Stimulated activated effector memory CD8-positive, alpha-beta T cell treated with anti-CD3 and anti-CD28 coated beads, Interleukin-12 subunit alpha, Interleukin-12 subunit beta, amount 100 ng/mL, for 72 hours (primary cell): ENCODE measurements around the gene TOMM7.
"Not testable (repeated sequence)": the region's sequence is repeated elsewhere in the genome, so short reads cannot be mapped to it uniquely, and the experiment has no call there.

Experiments used
- ATAC-seq: fragments of 150-1000 bp; cut with Tn5 transposase; 2 replicates; pipeline ENCODE4 v1.10.0; 2021
- DNase-seq, 2 donors: peaks; one replicate each; pipeline ENCODE4 v3.0.0; 2021 to 2022; ENCODE audit warnings: low spot score in 2 of 2
- H3K27ac Mint-ChIP-seq: one replicate; pipeline ENCODE4 v1.8.0; 2022; ENCODE audit warnings: mild to moderate bottlenecking, mixed read lengths
- H3K36me3 Mint-ChIP-seq: one replicate; pipeline ENCODE4 v1.8.0; 2022; ENCODE audit warnings: mild to moderate bottlenecking, mixed read lengths
- H3K4me1 Mint-ChIP-seq: one replicate; pipeline ENCODE4 v1.8.0; 2022; ENCODE audit warnings: mixed read lengths
- H3K4me3 Mint-ChIP-seq: one replicate; pipeline ENCODE4 v1.8.0; 2022; ENCODE audit warnings: mild to moderate bottlenecking, mixed read lengths
- H3K9me3 Mint-ChIP-seq: one replicate; pipeline ENCODE4 v1.8.0; 2022; ENCODE audit warnings: mixed read lengths

TOMM7 gene

DNA sequence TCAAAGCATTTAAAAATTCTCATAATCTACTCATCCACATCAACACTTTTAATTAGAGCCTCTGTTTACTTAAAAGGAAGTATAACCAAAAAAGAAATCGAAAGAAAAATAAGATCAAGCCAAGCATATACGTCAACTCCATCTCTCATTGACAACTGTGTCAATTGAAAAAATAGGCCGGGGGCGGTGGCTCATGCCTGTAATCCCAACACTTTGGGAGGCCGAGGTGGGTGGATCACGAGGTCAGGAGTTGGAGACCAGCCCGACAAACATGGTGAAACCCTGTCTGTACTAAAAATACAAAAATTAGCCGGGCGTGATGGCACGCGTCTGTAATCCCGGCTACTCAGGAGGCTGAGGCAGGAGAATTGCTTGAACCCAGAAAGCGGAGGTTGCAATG lies 32.0 kb downstream of the TOMM7 start:
- H3K9me3 Mint-ChIP-seq, H3K27ac Mint-ChIP-seq, ATAC-seq, DNase-seq, H3K36me3 Mint-ChIP-seq, H3K4me1 Mint-ChIP-seq, H3K4me3 Mint-ChIP-seq: not testable (repeated sequence)

DNA sequence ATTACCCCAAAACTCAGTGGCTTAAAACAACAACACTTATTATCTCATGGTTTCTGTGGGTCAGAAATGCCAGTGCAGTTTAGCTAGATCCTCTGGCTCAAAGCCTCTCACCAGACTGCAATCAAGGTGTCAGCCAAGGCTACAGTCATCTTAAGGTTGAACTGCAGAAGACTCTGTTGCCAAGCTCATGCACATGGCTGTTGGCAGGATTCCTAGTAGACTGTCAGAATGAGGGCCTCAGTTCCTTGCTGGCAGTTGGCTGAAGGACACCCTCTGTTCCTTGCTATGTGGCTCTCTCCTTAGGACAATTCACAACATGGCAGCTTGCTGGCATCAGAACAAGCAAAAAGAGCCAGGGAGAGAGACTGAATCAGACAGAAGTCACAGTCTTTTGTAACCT lies 34.7 kb downstream of the TOMM7 start:
- Mint-ChIP-seq H3K9me3 (no peaks in the 10 kb centered on the region), H3K4me3 (no peak overlapping the region), H3K27ac (no peak overlapping the region), H3K4me1 (no peaks in the 10 kb centered on the region), H3K36me3 (no peaks in the 10 kb centered on the region)
- DNase-seq (no peak), ATAC-seq (no peak)

DNA sequence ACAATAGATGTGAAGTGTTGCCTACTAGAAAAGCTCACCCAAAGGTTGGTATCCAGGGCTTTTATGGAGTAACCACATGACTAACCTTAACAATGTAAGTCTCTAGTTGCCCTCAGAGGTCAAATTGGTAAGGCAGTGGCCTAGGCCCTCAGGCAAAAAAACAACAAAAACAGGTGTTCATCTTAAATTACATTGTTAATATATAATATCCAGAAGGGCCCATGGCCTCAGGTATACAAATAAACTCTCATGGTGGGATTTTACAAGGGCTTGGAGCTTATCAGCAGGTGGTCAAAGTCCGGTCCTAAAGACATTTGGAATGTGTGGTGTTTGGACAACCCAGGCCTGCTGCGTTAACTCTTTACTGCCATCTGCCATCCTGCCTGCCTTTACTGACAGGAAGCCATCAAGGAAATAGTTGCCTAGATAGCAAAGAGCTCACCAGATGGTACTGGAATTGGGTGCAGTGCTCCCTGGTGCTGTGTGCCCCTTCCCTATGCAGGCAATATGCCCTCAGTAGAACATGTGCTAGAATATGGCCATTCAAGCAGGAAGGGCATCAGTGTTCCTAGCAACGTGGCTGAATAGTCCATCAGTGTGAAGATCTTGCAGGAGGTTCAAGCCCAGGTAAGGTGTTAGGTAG lies 36.2 kb downstream of the TOMM7 start:
- H3K27ac Mint-ChIP-seq: no peak overlapping the region
- DNase-seq (no peak), ATAC-seq (no peak)
- no peaks in the 10 kb centered on the region for H3K9me3 Mint-ChIP-seq
- H3K4me3 Mint-ChIP-seq: no peak overlapping the region
- no peaks in the 10 kb centered on the region for H3K4me1 Mint-ChIP-seq
- H3K36me3 Mint-ChIP-seq: no peaks in the 10 kb centered on the region

DNA sequence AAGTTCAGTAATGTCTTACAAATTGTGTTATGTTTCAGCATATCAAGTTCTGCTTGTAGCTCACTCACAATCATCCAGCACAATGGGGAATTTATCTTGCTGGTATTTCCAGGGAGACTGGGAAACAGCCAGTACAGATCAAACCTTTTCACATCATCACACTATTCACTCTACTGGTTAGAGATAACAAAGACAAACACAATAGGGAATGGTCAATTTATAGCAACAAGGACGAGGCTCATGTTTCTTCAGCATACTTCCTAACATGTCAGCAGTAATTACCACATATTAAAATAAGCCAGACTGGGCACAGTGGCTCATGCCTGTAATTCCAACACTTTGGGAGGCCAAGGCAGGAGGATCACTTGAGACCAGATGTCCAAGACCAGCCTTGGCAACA lies 38.3 kb downstream of the TOMM7 start:
- no peaks in the 10 kb centered on the region for H3K9me3 Mint-ChIP-seq
- DNase-seq (no peak), ATAC-seq (no peak)
- no peak overlapping the region for H3K4me3 Mint-ChIP-seq
- H3K36me3 Mint-ChIP-seq: no peaks in the 10 kb centered on the region
- H3K27ac Mint-ChIP-seq: no peak overlapping the region
- H3K4me1 Mint-ChIP-seq: no peaks in the 10 kb centered on the region

DNA sequence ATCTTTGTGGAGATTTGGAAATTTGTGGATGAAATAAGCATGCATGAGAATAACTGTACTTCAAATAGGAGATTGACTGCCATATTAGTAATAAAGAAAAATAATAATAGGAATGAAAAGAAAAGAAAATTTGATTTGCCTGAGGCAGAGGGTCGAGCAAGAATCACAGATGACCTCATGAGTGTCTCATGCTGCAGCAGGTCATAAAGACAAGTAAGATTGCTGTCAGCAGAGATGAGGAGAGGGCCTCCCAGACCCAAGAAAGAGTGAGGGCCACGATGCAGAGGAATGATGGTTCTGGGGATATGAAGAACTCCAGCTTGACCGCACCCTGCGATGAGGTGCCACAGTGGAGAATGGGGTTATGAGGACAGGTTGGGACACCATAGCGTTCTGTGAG lies 39.2 kb downstream of the TOMM7 start:
- Mint-ChIP-seq H3K4me3 (no peak overlapping the region), H3K36me3 (no peaks in the 10 kb centered on the region), H3K27ac (no peak overlapping the region), H3K4me1 (no peaks in the 10 kb centered on the region), H3K9me3 (no peaks in the 10 kb centered on the region)
- DNase-seq: no peak
- no peak for ATAC-seq

DNA sequence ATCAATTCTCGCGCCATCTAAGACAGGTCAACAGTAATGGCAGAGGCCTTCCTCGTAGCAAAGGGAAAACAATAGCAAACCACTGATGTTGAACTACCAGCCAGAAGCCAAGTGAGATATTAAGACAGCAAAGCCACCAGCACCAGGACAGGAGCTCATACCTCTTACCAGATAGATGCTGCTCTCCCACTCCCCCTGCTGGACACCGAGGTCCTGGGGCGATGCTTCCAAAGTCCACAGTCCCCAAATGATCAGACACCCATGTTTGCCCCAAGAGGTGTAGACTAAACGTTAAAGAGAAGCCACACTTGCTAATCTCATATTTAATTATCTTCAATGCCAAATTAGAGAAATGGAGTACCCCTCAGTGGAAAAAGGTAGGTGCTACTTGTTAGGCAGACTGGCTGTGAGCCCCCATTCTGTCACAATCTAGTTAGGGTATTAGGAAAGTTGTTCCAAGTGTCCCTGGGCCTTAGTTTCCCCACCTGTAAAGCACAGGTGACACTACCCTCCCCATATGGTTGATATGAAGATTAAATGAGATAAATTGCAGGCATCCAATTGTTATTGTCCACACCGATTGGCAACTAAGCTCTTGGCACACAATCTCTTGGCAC lies 39.9 kb downstream of the TOMM7 start:
- H3K27ac Mint-ChIP-seq: no peak overlapping the region
- DNase-seq (peak; percentile 54 to 86), ATAC-seq (peak; percentile 88)
- no peak overlapping the region for H3K4me3 Mint-ChIP-seq
- no peaks in the 10 kb centered on the region for H3K9me3 Mint-ChIP-seq
- no peaks in the 10 kb centered on the region for H3K36me3 Mint-ChIP-seq
- H3K4me1 Mint-ChIP-seq: no peaks in the 10 kb centered on the region

DNA sequence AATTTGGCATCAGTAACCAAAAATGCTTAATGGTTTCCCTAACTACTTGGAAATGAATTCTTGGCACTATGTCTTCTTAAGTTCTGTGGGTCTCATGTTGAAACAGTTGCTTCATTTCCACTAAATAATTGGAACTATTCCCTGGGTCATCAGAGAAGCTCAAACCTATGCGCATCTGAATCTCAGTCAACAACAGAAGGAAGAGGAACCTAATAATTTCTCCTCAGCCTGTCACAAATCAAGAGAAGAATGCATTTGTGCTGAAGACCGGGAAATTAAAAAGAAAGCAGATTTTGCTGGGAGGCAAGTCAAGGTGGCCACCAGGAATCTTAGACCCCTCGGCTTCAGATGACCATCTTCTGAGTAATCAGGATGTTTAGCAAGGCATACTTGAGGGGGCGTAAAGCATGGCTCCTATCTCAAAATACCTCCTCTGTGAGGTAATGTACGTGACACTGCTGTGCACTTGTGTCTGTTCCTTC lies 41.4 kb downstream of the TOMM7 start:
- no peak overlapping the region for H3K4me3 Mint-ChIP-seq

DNA sequence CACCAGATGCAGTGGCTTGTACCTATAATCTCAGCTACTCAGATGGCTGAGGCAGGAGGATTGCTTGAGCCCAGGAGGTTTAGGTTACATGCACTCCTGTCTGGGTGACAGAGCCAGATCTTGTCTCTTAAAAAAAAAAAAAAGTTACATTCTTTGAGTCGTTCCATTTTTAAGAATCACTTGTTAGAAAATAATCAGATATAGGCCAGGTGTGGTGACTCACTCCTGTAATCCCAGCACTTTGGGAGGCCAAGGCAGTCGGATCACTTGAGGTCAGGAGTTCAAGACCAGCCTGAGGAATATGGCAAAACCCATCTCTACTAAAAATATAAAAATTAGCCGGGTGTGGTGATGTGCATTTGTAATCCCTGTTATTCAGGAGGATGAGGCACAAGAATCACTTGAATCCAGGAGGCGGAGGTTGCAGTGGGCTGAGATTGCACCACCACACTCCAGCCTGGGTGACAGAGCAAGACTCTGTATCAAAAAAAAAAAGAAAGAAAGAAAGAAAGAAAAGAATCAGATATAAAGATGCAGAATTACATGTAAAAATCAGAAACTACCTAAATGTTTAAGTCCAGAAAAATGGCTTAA lies 42.8 kb downstream of the TOMM7 start:
- H3K36me3 Mint-ChIP-seq, DNase-seq, H3K27ac Mint-ChIP-seq, H3K4me3 Mint-ChIP-seq, H3K4me1 Mint-ChIP-seq, ATAC-seq, H3K9me3 Mint-ChIP-seq: not testable (repeated sequence)

More for the DNA sequence above, 41.4 kb downstream of the TOMM7 start:
- Mint-ChIP-seq H3K36me3 (no peaks in the 10 kb centered on the region), H3K4me1 (no peaks in the 10 kb centered on the region), H3K9me3 (no peaks in the 10 kb centered on the region), H3K27ac (no peak overlapping the region)
- no peak for DNase-seq
- ATAC-seq: no peak

DNA sequence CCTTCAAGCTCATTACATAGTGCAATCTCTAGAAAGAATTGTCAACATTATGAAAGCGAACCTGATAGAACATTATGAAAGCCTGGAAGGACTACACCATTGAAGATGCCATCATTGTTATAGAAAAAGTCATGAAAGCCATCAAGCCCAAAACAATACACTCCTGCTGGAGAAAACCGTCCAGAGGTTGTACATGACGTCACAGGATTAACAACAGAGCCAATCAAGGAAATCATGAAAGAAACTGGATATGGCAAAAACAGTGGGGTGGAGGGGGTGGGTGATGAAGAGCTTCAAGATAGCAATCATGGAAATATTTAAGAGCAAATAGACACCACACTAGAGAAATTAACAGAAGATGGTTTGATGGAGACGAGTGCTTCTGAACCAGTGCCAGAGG lies 45.7 kb downstream of the TOMM7 start:
- Mint-ChIP-seq H3K27ac (no peak overlapping the region), H3K4me1 (no peaks in the 10 kb centered on the region), H3K36me3 (no peaks in the 10 kb centered on the region), H3K9me3 (no peaks in the 10 kb centered on the region), H3K4me3 (no peak overlapping the region)
- no peak for DNase-seq
- ATAC-seq: no peak

DNA sequence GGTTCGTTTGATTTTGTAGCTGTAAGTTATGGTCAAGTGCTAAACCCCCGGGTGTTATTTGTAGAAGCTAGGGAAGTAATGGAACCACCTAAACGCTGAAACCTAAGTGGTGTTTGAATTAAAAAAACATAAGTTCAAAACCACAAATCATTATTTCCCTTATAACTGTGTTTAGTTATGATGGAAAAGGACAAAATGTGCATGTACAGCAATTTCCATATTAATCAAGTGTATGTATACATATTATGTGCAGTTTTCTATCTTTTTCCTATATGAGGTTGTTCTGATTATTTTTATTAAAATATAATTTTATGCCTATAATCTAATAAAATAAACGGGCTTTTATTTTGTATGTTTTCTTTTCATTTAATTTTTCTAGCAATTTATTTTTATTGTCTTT lies 49.8 kb downstream of the TOMM7 start:
- no peak for DNase-seq
- Mint-ChIP-seq H3K9me3 (no peaks in the 10 kb centered on the region), H3K36me3 (no peaks in the 10 kb centered on the region), H3K27ac (no peak overlapping the region), H3K4me1 (no peaks in the 10 kb centered on the region), H3K4me3 (no peak overlapping the region)
- no peak for ATAC-seq

DNA sequence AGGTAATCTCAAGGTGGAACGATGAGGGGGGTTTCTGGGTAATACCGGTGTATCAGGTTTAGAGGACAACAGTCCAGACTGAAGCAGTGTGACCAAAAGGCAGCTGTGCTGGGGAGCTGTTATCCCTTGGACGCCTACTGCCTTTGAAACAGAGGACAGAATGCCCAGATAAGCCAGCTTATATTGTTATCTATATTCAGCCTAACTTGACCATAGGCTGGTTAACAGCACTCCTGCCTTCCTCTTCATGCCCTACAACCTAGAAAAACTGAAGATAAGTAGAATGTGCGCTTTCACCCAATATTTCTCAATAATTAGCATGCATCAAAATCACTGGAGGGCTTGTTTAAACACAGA lies 50.8 kb downstream of the TOMM7 start:
- H3K4me1 Mint-ChIP-seq: no peaks in the 10 kb centered on the region
- no peak overlapping the region for H3K27ac Mint-ChIP-seq
- ATAC-seq (no peak), DNase-seq (no peak)
- no peaks in the 10 kb centered on the region for H3K36me3 Mint-ChIP-seq
- H3K9me3 Mint-ChIP-seq: no peaks in the 10 kb centered on the region
- no peak overlapping the region for H3K4me3 Mint-ChIP-seq

DNA sequence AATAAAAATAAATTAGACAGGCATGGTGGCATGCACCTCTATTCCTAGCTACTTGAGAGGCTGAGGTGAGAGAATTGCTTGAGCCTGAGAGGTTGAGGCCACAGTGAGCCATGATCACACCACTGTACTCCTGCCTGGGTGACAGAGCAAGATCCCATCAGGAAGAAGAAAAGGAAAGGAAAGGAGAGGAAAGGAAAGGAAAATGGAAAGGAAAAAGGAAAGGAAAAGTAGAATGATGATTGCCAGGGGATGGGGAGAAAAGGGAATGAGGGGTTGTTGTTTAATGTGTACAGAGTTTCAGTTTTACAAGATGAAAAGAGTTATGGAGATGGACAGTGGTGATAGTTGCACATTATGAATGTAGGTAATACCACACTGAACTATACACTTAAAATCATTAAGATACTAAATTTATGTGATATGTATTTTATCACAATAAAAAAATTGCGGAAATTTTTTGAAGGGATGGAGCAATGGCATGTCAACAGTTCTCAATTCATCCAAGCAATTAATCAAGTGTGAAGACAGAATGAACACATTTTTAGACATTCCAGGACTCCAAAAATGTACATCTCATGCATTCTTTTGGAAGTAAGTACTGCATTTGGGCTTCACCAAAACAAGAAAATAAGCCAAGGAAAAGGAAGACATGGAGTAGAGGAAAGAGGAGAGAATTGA lies 51.3 kb downstream of the TOMM7 start:
- no peaks in the 10 kb centered on the region for H3K36me3 Mint-ChIP-seq
- H3K4me1 Mint-ChIP-seq: no peaks in the 10 kb centered on the region
- no peak overlapping the region for H3K27ac Mint-ChIP-seq
- no peaks in the 10 kb centered on the region for H3K9me3 Mint-ChIP-seq
- no peak overlapping the region for H3K4me3 Mint-ChIP-seq
- ATAC-seq: no peak
- no peak for DNase-seq

DNA sequence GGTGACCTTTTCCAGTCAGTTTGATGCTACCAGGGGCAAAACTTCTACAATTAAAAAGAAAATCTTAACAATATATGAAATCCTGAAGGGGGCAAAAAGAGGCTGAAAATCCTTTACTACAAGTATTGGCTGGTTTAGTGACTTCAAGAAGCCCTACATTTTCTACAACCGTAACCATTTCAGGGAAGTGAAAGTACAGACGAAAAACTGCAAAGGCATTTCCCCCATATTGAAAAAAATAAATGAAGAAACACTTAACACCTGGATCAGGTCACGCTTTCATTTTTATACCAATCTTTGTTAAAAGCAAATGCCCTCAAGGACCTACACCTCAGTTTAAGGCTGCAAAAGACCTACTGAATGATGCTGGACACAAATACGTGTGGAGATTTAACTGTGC lies 57.0 kb downstream of the TOMM7 start:
- Mint-ChIP-seq H3K4me1 (no peaks in the 10 kb centered on the region), H3K9me3 (no peaks in the 10 kb centered on the region), H3K27ac (no peak overlapping the region), H3K36me3 (no peaks in the 10 kb centered on the region), H3K4me3 (no peak overlapping the region)
- DNase-seq (no peak), ATAC-seq (no peak)
